H1 (cell line): ENCODE measurements around the gene RMDN2. TPM values are rescaled to one million over a fixed set of nuclear protein-coding genes. Genes with fewer than 3 reads are reported as not detected.

Source experiments
- CTCF ChIA-PET: fragments of 300-600 bp; sonication (Branson Sonifier 250); formaldehyde crosslinking; loops from one replicate; lab custom pipeline; 2021; ENCODE audit not compliant: partially characterized antibody; lab: Charles Lee
- POLR2A ChIA-PET: fragments of 300-600 bp; sonication (Branson Sonifier 250); formaldehyde crosslinking; loops from one replicate; lab custom pipeline; 2021; ENCODE audit warnings: inconsistent platforms; ENCODE audit not compliant: partially characterized antibody; lab: Charles Lee
- DNase-seq, 2 experiments: peaks; one replicate each; pipeline versions ENCODE4 v3.0.0 to v3.0.0-alpha.2; 2010 to 2022; ENCODE audit warnings: low spot score in 2 of 2, low read depth in 1 of 2, mixed read lengths in 1 of 2
- FAIRE-seq: peaks from 2 replicates; lab custom pipeline; 2011; peaks lifted over from hg19 to GRCh38; lab: Jason Lieb, UNC
- H2AFZ ChIP-seq: 2 replicates; pipeline ENCODE4 v1.8.1; 2012; ENCODE audit warnings: low read length, inconsistent platforms
- H2AK5ac ChIP-seq: 2 replicates; pipeline ENCODE4 v1.6.1; 2013; ENCODE audit warnings: low read depth, low read length
- H2BK120ac ChIP-seq: replicated peaks from 2 replicates; pipeline ENCODE3; 2013; ENCODE audit warnings: low read depth, low read length, inconsistent platforms
- H2BK12ac ChIP-seq: 2 replicates; pipeline ENCODE4 v1.6.1; 2013; ENCODE audit warnings: low read depth, low read length
- H2BK15ac ChIP-seq: 2 replicates; pipeline ENCODE4 v1.6.1; 2013; ENCODE audit warnings: low read length
- H2BK20ac ChIP-seq: 2 replicates; pipeline ENCODE4 v1.6.1; 2013; ENCODE audit warnings: low read length
- H2BK5ac ChIP-seq: 2 replicates; pipeline ENCODE4 v1.6.1; 2013; ENCODE audit warnings: low read depth, low read length
- H3K14ac ChIP-seq: 2 replicates; pipeline ENCODE4 v1.6.1; 2013; ENCODE audit warnings: inconsistent platforms; ENCODE audit not compliant: insufficient read length
- H3K18ac ChIP-seq: 2 replicates; pipeline ENCODE4 v1.6.1; 2013; ENCODE audit warnings: low read length; ENCODE audit errors: extremely low read depth
- H3K23ac ChIP-seq: 2 replicates; pipeline ENCODE4 v1.6.1; 2013; ENCODE audit warnings: inconsistent platforms; ENCODE audit not compliant: insufficient read length
- H3K23me2 ChIP-seq: 2 replicates; pipeline ENCODE4 v1.6.1; 2013; ENCODE audit warnings: low read depth, low read length
- H3K27ac ChIP-seq: 2 replicates; pipeline ENCODE4 v1.6.1; 2011; ENCODE audit warnings: low read depth, low read length, inconsistent platforms
- H3K27me3 ChIP-seq, 4 experiments: replicated peaks in 1 of 4; 1 replicate in 1 of 4; 2 replicates in 3 of 4; pipeline versions ENCODE4 v1.6.1 to v1.8.1; 2011 to 2013; ENCODE audit warnings: low read length in 3 of 4, mild to moderate bottlenecking in 3 of 4, inconsistent platforms in 2 of 4, mixed read lengths in 2 of 4, moderate library complexity in 1 of 4; ENCODE audit not compliant: control insufficient read depth in 3 of 4, insufficient read depth in 3 of 4; ENCODE audit errors: extremely low read depth in 1 of 4
- H3K36me3 ChIP-seq, 4 experiments: 2 replicates each; pipeline versions ENCODE4 v1.6.1 to v1.8.1; 2011 to 2013; ENCODE audit warnings: mild to moderate bottlenecking in 4 of 4, low read length in 3 of 4, moderate library complexity in 2 of 4, control low read depth in 1 of 4, inconsistent platforms in 1 of 4; ENCODE audit not compliant: insufficient read depth in 4 of 4, control insufficient read depth in 2 of 4
- H3K4ac ChIP-seq: replicated peaks from 2 replicates; pipeline ENCODE3; 2013; ENCODE audit warnings: low read length, low read depth, mixed read lengths, inconsistent platforms; ENCODE audit not compliant: insufficient read length
- H3K4me1 ChIP-seq, 4 experiments: replicated peaks in 1 of 4; 1 replicate in 1 of 4; 2 replicates in 3 of 4; pipeline versions ENCODE4 v1.6.1 to v1.8.1; 2011 to 2013; ENCODE audit warnings: low read length in 3 of 4, inconsistent platforms in 2 of 4, mixed read lengths in 1 of 4; ENCODE audit not compliant: insufficient read depth in 4 of 4, control insufficient read depth in 3 of 4
- H3K4me2 ChIP-seq, 2 experiments: 2 replicates each; pipeline versions ENCODE4 v1.6.1 to v1.8.1; 2011 to 2013; ENCODE audit warnings: low read depth in 2 of 2, low read length in 2 of 2, control low read depth in 1 of 2, inconsistent platforms in 1 of 2, mild to moderate bottlenecking in 1 of 2; ENCODE audit not compliant: insufficient read depth in 1 of 2
- H3K4me3 ChIP-seq, 4 experiments: fragments of 200-600, 300-600 bp in 1 of 4; sonication (generic), shearing (Covaris generic), sonication (Bioruptor Twin) in 1 of 4; 2 replicates each; pipeline versions ENCODE4 v1.5.1 to v1.8.1; 2011 to 2016; ENCODE audit warnings: low read length in 4 of 4, low read depth in 3 of 4, control low read depth in 2 of 4, inconsistent platforms in 2 of 4, mild to moderate bottlenecking in 2 of 4, mixed read lengths in 1 of 4, moderate library complexity in 1 of 4; ENCODE audit not compliant: insufficient read depth in 2 of 4; ENCODE audit errors: extremely low read depth in 1 of 4
- H3K56ac ChIP-seq: replicated peaks from 2 replicates; pipeline ENCODE3; 2013; ENCODE audit warnings: low read depth, mild to moderate bottlenecking, mixed read lengths, low read length, inconsistent platforms; ENCODE audit not compliant: insufficient read length
- H3K79me1 ChIP-seq: 2 replicates; pipeline ENCODE4 v1.6.1; 2013; ENCODE audit warnings: low read depth, low read length, control low read depth
- H3K79me2 ChIP-seq, 2 experiments: 2 replicates each; pipeline versions ENCODE4 v1.6.1 to v1.8.1; 2012 to 2013; ENCODE audit warnings: low read length in 2 of 2, mild to moderate bottlenecking in 2 of 2, inconsistent platforms in 1 of 2; ENCODE audit not compliant: insufficient read depth in 2 of 2, control insufficient read depth in 1 of 2
- H3K9ac ChIP-seq, 4 experiments: replicated peaks in 1 of 4; 1 replicate in 1 of 4; 2 replicates in 3 of 4; pipeline versions ENCODE4 v1.6.1 to v1.8.1; 2011 to 2013; ENCODE audit warnings: low read depth in 3 of 4, low read length in 3 of 4, control low read depth in 2 of 4, mild to moderate bottlenecking in 2 of 4, moderate library complexity in 2 of 4, inconsistent platforms in 1 of 4; ENCODE audit errors: extremely low read depth in 1 of 4
- H3K9me3 ChIP-seq, 2 experiments: 2 replicates each; pipeline versions ENCODE4 v1.6.1 to v1.8.1; 2012 to 2013; ENCODE audit warnings: mild to moderate bottlenecking in 2 of 2, moderate library complexity in 2 of 2, control low read depth in 1 of 2, inconsistent platforms in 1 of 2, low read depth in 1 of 2, low read length in 1 of 2, mixed read lengths in 1 of 2; ENCODE audit not compliant: insufficient read depth in 2 of 2
- H4K20me1 ChIP-seq, 2 experiments: replicated peaks in 1 of 2; 2 replicates each; pipeline versions ENCODE3 to v1.8.1; 2011 to 2013; ENCODE audit warnings: inconsistent platforms in 2 of 2, low read length in 2 of 2, mild to moderate bottlenecking in 1 of 2; ENCODE audit not compliant: insufficient read depth in 2 of 2, control insufficient read depth in 1 of 2
- H4K5ac ChIP-seq: 2 replicates; pipeline ENCODE4 v1.6.1; 2013; ENCODE audit warnings: low read length, low read depth, mixed read lengths, inconsistent platforms; ENCODE audit not compliant: insufficient read length
- H4K8ac ChIP-seq: 2 replicates; pipeline ENCODE4 v1.8.0; 2013; ENCODE audit warnings: mild to moderate bottlenecking, moderate library complexity, low read length, inconsistent platforms; ENCODE audit not compliant: insufficient read depth; ENCODE audit errors: extremely low read depth
- H4K91ac ChIP-seq: replicated peaks from 2 replicates; pipeline ENCODE3; 2013; ENCODE audit warnings: low read length, mixed read lengths, inconsistent platforms; ENCODE audit not compliant: insufficient read length
- RAD21 ChIP-seq, 2 experiments: IDR thresholded peaks in 1 of 2; conservative IDR thresholded peaks in 1 of 2; 2 replicates each; pipeline ENCODE4 v1.6.1; 2011; ENCODE audit warnings: low read depth in 2 of 2, low read length in 2 of 2, improper control_type of control experiment in 1 of 2, inconsistent platforms in 1 of 2, mild to moderate bottlenecking in 1 of 2, moderate library complexity in 1 of 2
- TAF7 ChIP-seq: optimal IDR thresholded peaks from 2 replicates; pipeline ENCODE3; 2011; ENCODE audit warnings: low read depth, mild to moderate bottlenecking, inconsistent platforms, low read length, moderate library complexity, borderline replicate concordance
- WGBS, 2 experiments: shearing (Covaris generic) in 1 of 2; methylation state at CpG; one replicate each; pipeline versions ENCODE4 v1.1.6 to v1.1.7; 2013 to 2015; ENCODE audit warnings: low lambda C conversion rate in 2 of 2, mixed read lengths in 2 of 2, inconsistent platforms in 1 of 2, low coverage in 1 of 2, missing lambda C conversion rate in 1 of 2; ENCODE audit not compliant: insufficient replicate concordance in 2 of 2, insufficient coverage in 1 of 2, insufficient read length in 1 of 2; ENCODE audit errors: extremely low coverage in 1 of 2, missing lambda C conversion rate in 1 of 2; 5-methylcytosine and 5-hydroxymethylcytosine counted together
- polyA plus RNA-seq, 7 experiments: library from polyadenylated mRNA; depleted of rRNA in 3 of 7; stranded (reverse) in 5 of 7; unstranded in 2 of 7; fragments of >200 nt in 5 of 7; fragments of 200-250 nt in 2 of 7; gene quantifications; 1 replicate in 5 of 7; 2 replicates in 1 of 7; 4 replicates in 1 of 7; pipeline versions ENCODE4 v1.2.1 to v1.2.3, GENCODE V29; 2011 to 2013; ENCODE audit warnings: missing spikeins in 2 of 7, mixed read lengths in 2 of 7
- total RNA-seq: library from RNA; stranded (reverse); fragmentation: NEBNext Ultra II Directional; extraction: Animal tissue kit (Norgen Biotek cat#: 25700); gene quantifications from 2 replicates; pipeline ENCODE4 v1.2.1, GENCODE V29; 2021
- TF ChIP-seq, protein P1 (sequence below), 3 experiments: IDR thresholded peaks; 1 replicate in 2 of 3; 2 replicates in 1 of 3; pipeline versions ENCODE4 v1.5.1 to v1.6.1; 2011; ENCODE audit warnings: low read length in 3 of 3, mild to moderate bottlenecking in 3 of 3, inconsistent platforms in 2 of 3, low read depth in 1 of 3, moderate library complexity in 1 of 3; ENCODE audit not compliant: insufficient read depth in 1 of 3; ENCODE audit errors: control extremely low read depth in 1 of 3

RMDN2 gene
- total and polyA plus RNA-seq, 2 of the 8 experiments (the other 6 are each of a cell fraction or from before 2014, with no cell fraction given), result 0.53 to 3.0 TPM

DNA sequence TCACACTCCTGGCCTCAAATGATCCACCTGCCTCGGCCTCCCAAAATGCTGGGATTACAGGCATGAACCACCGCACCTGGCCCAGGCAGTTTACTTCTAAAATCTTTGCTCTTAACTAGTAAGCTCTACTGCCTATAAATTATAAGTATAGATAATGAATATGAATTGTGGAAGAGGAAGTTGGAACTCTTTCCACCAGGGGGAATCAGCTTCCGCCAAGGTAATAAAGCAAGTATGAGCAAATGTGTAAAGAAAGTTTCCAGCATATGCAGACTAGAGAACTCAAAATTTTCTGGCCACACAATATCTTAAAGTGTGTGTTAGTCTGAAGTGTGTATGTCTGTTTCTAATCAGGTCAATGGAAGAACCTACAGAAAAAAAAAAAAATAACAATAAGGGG, 68.1 kb downstream of the RMDN2 start:
- H2BK15ac ChIP-seq, result no peak overlapping the region
- no peaks in the 10 kb centered on the region for H3K9me3 ChIP-seq
- H3K27me3 ChIP-seq, result no peaks in the 10 kb centered on the region
- ChIA-PET CTCF (interaction anchor here (0.5 to 2.6 kb wide), 18 partner anchors 9 to 333 kb away, joined by 3 to 11 read pairs (median 4); partner anchors contain the start of gene CYP1B1), POLR2A (interaction anchor here (0.6 to 1.1 kb wide), 2 partner anchors 11 to 526 kb away, joined by 3 read pairs; no protein-coding TSS in a partner anchor)
- H3K23ac ChIP-seq, result no peak overlapping the region
- no peak overlapping the region for H4K5ac ChIP-seq
- FAIRE-seq, result no peak
- H3K4me2 ChIP-seq, result no peak overlapping the region
- no peak overlapping the region for H4K91ac ChIP-seq
- no peaks in the 10 kb centered on the region for H3K23me2 ChIP-seq
- H3K4ac ChIP-seq, result no peak overlapping the region
- H3K79me2 ChIP-seq, result no peaks in the 10 kb centered on the region
- no peak overlapping the region for H3K27ac ChIP-seq
- H2BK120ac ChIP-seq, result no peak overlapping the region
- no peak overlapping the region for H3K56ac ChIP-seq
- H2AFZ ChIP-seq, result no peak overlapping the region
- 95% methylated on average over 3 of the region's 3 CpGs; no CpG with 5 or more reads in 1 of the 2 experiments for WGBS, 2 experiments
- H3K9ac ChIP-seq, result no peak overlapping the region
- H3K36me3 ChIP-seq, result no peaks in the 10 kb centered on the region
- no peak overlapping the region for H2BK5ac ChIP-seq
- no peak for DNase-seq
- no peak overlapping the region for H3K4me3 ChIP-seq
- no peak overlapping the region for H3K14ac ChIP-seq
- peaks cover 0 to 3% (median 0%) of the 10 kb centered on the region in 4 experiments; a peak in 3 of 7 replicates for H3K4me1 ChIP-seq
- H3K79me1 ChIP-seq, result no peaks in the 10 kb centered on the region
- no peak overlapping the region for H3K18ac ChIP-seq
- no peak overlapping the region for H2AK5ac ChIP-seq
- no peak overlapping the region for H2BK20ac ChIP-seq
- TF ChIP-seq RAD21 (IDR thresholded peaks at IDR 0.05 in 1 of 2, conservative IDR thresholded peaks at IDR 0.05 in 1 of 2; ENCODE audit: low read depth in 2 of 2, low read length in 2 of 2), result peak in 1 of 2 experiments; percentile 15; a peak in 2 of 4 replicates
- no peak for TF ChIP-seq TAF7
- TF ChIP-seq, protein P1, sequence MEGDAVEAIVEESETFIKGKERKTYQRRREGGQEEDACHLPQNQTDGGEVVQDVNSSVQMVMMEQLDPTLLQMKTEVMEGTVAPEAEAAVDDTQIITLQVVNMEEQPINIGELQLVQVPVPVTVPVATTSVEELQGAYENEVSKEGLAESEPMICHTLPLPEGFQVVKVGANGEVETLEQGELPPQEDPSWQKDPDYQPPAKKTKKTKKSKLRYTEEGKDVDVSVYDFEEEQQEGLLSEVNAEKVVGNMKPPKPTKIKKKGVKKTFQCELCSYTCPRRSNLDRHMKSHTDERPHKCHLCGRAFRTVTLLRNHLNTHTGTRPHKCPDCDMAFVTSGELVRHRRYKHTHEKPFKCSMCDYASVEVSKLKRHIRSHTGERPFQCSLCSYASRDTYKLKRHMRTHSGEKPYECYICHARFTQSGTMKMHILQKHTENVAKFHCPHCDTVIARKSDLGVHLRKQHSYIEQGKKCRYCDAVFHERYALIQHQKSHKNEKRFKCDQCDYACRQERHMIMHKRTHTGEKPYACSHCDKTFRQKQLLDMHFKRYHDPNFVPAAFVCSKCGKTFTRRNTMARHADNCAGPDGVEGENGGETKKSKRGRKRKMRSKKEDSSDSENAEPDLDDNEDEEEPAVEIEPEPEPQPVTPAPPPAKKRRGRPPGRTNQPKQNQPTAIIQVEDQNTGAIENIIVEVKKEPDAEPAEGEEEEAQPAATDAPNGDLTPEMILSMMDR (IDR thresholded peaks at IDR 0.05; ENCODE audit: control extremely low read depth in 1 of 3, insufficient read depth in 1 of 3, low read depth in 1 of 3, low read length in 3 of 3), result peak in 1 of 3 experiments; percentile 11; a peak in 1 of 4 replicates
- no peak overlapping the region for H2BK12ac ChIP-seq
- no peak overlapping the region for H4K8ac ChIP-seq
- no peaks in the 10 kb centered on the region for H4K20me1 ChIP-seq
